NCI-H2107 (cell line): ENCODE results near the gene NRXN3.
A peak's percentile ranks its signal among the peaks of the same experiment; 100 is the strongest.

Experiments used
- DNase-seq: peaks from one replicate; lab custom pipeline; 2025; lab: John Stamatoyannopoulos, UW

The NRXN3 gene

GRCh38 chr14:78823516-78823915 is 653.3 kb downstream of the NRXN3 start:
- DNase-seq = no peak

GRCh38 chr14:78829274-78829673 is 659.1 kb downstream of the NRXN3 start:
- DNase-seq = no peak

GRCh38 chr14:78834766-78835451 is 664.7 kb downstream of the NRXN3 start:
- DNase-seq = peak; percentile 13

GRCh38 chr14:78835909-78836308 is 665.7 kb downstream of the NRXN3 start:
- DNase-seq = no peak

- DNase-seq = peak; percentile 73
Observed at GRCh38 chr14:78836777-78837176, 666.6 kb downstream of the NRXN3 start.

- no peak for DNase-seq
Observed at GRCh38 chr14:78838959-78839358, 668.8 kb downstream of the NRXN3 start.

GRCh38 chr14:78840898-78841297 is 670.7 kb downstream of the NRXN3 start:
- DNase-seq = no peak

GRCh38 chr14:78847801-78848200 is 677.6 kb downstream of the NRXN3 start:
- no peak for DNase-seq

- DNase-seq = peak; percentile 57
Observed at GRCh38 chr14:78848234-78848820, 678.2 kb downstream of the NRXN3 start.

- DNase-seq = no peak
Observed at GRCh38 chr14:78849952-78850351, 679.8 kb downstream of the NRXN3 start.

GRCh38 chr14:78851189-78851588 is 681.0 kb downstream of the NRXN3 start:
- DNase-seq = no peak

GRCh38 chr14:78852040-78852439 is 681.9 kb downstream of the NRXN3 start:
- DNase-seq = no peak

GRCh38 chr14:78857974-78858373 is 687.8 kb downstream of the NRXN3 start:
- DNase-seq = no peak

GRCh38 chr14:78863143-78863542 is 693.0 kb downstream of the NRXN3 start:
- no peak for DNase-seq

GRCh38 chr14:78872837-78873236 is 702.7 kb downstream of the NRXN3 start:
- DNase-seq = no peak

GRCh38 chr14:78873581-78873980 is 703.4 kb downstream of the NRXN3 start:
- DNase-seq = no peak

- no peak for DNase-seq
Observed at GRCh38 chr14:78875049-78875448, 704.9 kb downstream of the NRXN3 start.

GRCh38 chr14:78885884-78886283 is 715.7 kb downstream of the NRXN3 start:
- no peak for DNase-seq

GRCh38 chr14:78897443-78897842 is 727.3 kb downstream of the NRXN3 start:
- no peak for DNase-seq

- peak; percentile 30 for DNase-seq
Observed at GRCh38 chr14:78902010-78902623, 731.9 kb downstream of the NRXN3 start.

GRCh38 chr14:78904094-78904493 is 733.9 kb downstream of the NRXN3 start:
- DNase-seq = no peak

- DNase-seq = no peak
Observed at GRCh38 chr14:78917462-78917861, 747.3 kb downstream of the NRXN3 start.

- DNase-seq = no peak
Observed at GRCh38 chr14:78921856-78922255, 751.7 kb downstream of the NRXN3 start.

GRCh38 chr14:78927261-78927660 is 757.1 kb downstream of the NRXN3 start:
- DNase-seq = no peak
